NB4 (cell line): ENCODE results near the gene ZNF662.

Experiments used
- CTCF ChIP-seq: IDR thresholded peaks from one replicate; pipeline ENCODE4 v1.5.1; 2012; ENCODE audit warnings: low read depth, low read length
- MAX ChIP-seq: IDR thresholded peaks from 2 replicates; pipeline ENCODE4 v1.6.1; 2011; ENCODE audit warnings: low read depth, low read length
- MYC ChIP-seq: IDR thresholded peaks from 2 replicates; pipeline ENCODE4 v1.6.1; 2011; ENCODE audit warnings: low read depth, low read length
- POLR2A ChIP-seq: IDR thresholded peaks from 2 replicates; pipeline ENCODE4 v1.6.1; 2011; ENCODE audit warnings: mild to moderate bottlenecking; ENCODE audit not compliant: insufficient read length; ENCODE audit errors: extremely low read depth

- TF ChIP-seq CTCF: no peak
- no peak for TF ChIP-seq POLR2A
- TF ChIP-seq MAX: no peak
- no peak for TF ChIP-seq MYC
Measured at GRCh38 chr3:42892807-42893206, 13.1 kb upstream of the ZNF662 start.
